Measurements from ENCODE around the gene ATP6AP1.
"Not testable (repeated sequence)": the region's sequence is repeated elsewhere in the genome, so short reads cannot be mapped to it uniquely, and the experiment has no call there.

The ATP6AP1 gene

GRCh38 chrX:154397888-154398667 is 30.4 kb upstream of the ATP6AP1 start, which contains the start of gene RPL10:
TSS of gene RPL10 (plus strand) at chrX:154398377. CDS start at chrX:154398520, 143 bp downstream.
- DNase-seq: peak; percentile 89
- in situ Hi-C loops (cut with HindIII; ENCODE audit: low pct_ligation_motif_present, low pct_unique_long_range_greater_than_20kb, low sequenced_read_pairs): no loop called here

GRCh38 chrX:154398668-154399526 is 29.6 kb upstream of the ATP6AP1 start:
- peak; percentile 63 for DNase-seq
- in situ Hi-C loops (cut with HindIII; ENCODE audit: low pct_ligation_motif_present, low pct_unique_long_range_greater_than_20kb, low sequenced_read_pairs): no loop called here

GRCh38 chrX:154399527-154400368 is 28.7 kb upstream of the ATP6AP1 start:
- in situ Hi-C loops (cut with HindIII; ENCODE audit: low pct_ligation_motif_present, low pct_unique_long_range_greater_than_20kb, low sequenced_read_pairs): no loop called here

GRCh38 chrX:154400369-154400817 is 28.1 kb upstream of the ATP6AP1 start:
- in situ Hi-C loops (cut with HindIII; ENCODE audit: low pct_ligation_motif_present, low pct_unique_long_range_greater_than_20kb, low sequenced_read_pairs); DNase-seq: not testable (repeated sequence)

More at GRCh38 chrX:154399527-154400368, 28.7 kb upstream of the ATP6AP1 start:
- DNase-seq: no peak

- in situ Hi-C loops (cut with HindIII; ENCODE audit: low pct_ligation_motif_present, low pct_unique_long_range_greater_than_20kb, low sequenced_read_pairs): no loop called here
- peak; percentile 26 for DNase-seq
These were observed 27.3 kb upstream of the ATP6AP1 start for GRCh38 chrX:154401045-154401799.

GRCh38 chrX:154401918-154402621 is 26.4 kb upstream of the ATP6AP1 start:
- in situ Hi-C loops (cut with HindIII; ENCODE audit: low pct_ligation_motif_present, low pct_unique_long_range_greater_than_20kb, low sequenced_read_pairs): no loop called here
- no peak for DNase-seq

GRCh38 chrX:154402622-154403127 is 25.8 kb upstream of the ATP6AP1 start:
- in situ Hi-C loops (cut with HindIII; ENCODE audit: low pct_ligation_motif_present, low pct_unique_long_range_greater_than_20kb, low sequenced_read_pairs): no loop called here
- DNase-seq: no peak

GRCh38 chrX:154403192-154403591 is 25.3 kb upstream of the ATP6AP1 start:
- in situ Hi-C loops (cut with HindIII; ENCODE audit: low pct_ligation_motif_present, low pct_unique_long_range_greater_than_20kb, low sequenced_read_pairs): no loop called here
- DNase-seq: no peak

- no peak for DNase-seq
- in situ Hi-C loops (cut with HindIII; ENCODE audit: low pct_ligation_motif_present, low pct_unique_long_range_greater_than_20kb, low sequenced_read_pairs): no loop called here
These were observed 24.6 kb upstream of the ATP6AP1 start for GRCh38 chrX:154403858-154404257.

GRCh38 chrX:154404625-154405192 is 23.8 kb upstream of the ATP6AP1 start:
- no peak for DNase-seq
- in situ Hi-C loops (cut with HindIII; ENCODE audit: low pct_ligation_motif_present, low pct_unique_long_range_greater_than_20kb, low sequenced_read_pairs): no loop called here

GRCh38 chrX:154408659-154409221 is 19.7 kb upstream of the ATP6AP1 start:
- in situ Hi-C loops (cut with HindIII; ENCODE audit: low pct_ligation_motif_present, low pct_unique_long_range_greater_than_20kb, low sequenced_read_pairs): no loop called here
- no peak for DNase-seq

GRCh38 chrX:154409222-154409871 is 19.1 kb upstream of the ATP6AP1 start, which contains the start of gene DNASE1L1:
TSS of gene DNASE1L1 (minus strand) at chrX:154409254. CDS start at chrX:154405568, 3,686 bp downstream.
- in situ Hi-C loops (cut with HindIII; ENCODE audit: low pct_ligation_motif_present, low pct_unique_long_range_greater_than_20kb, low sequenced_read_pairs): no loop called here
- DNase-seq: peak; percentile 83

- in situ Hi-C loops (cut with HindIII; ENCODE audit: low pct_ligation_motif_present, low pct_unique_long_range_greater_than_20kb, low sequenced_read_pairs): no loop called here
These were observed 16.5 kb upstream of the ATP6AP1 start for GRCh38 chrX:154411981-154412340.

GRCh38 chrX:154412468-154412867 is 16.0 kb upstream of the ATP6AP1 start:
- in situ Hi-C loops (cut with HindIII; ENCODE audit: low pct_ligation_motif_present, low pct_unique_long_range_greater_than_20kb, low sequenced_read_pairs): no loop called here
- no peak for DNase-seq

More at GRCh38 chrX:154411981-154412340, 16.5 kb upstream of the ATP6AP1 start:
- peak; percentile 51 for DNase-seq

- DNase-seq: no peak
These were observed 15.3 kb upstream of the ATP6AP1 start for GRCh38 chrX:154413142-154413541.

GRCh38 chrX:154417157-154417556 is 11.3 kb upstream of the ATP6AP1 start:
- in situ Hi-C loops (cut with HindIII; ENCODE audit: low pct_ligation_motif_present, low pct_unique_long_range_greater_than_20kb, low sequenced_read_pairs): no loop called here

More at GRCh38 chrX:154413142-154413541, 15.3 kb upstream of the ATP6AP1 start:
- in situ Hi-C loops (cut with HindIII; ENCODE audit: low pct_ligation_motif_present, low pct_unique_long_range_greater_than_20kb, low sequenced_read_pairs): no loop called here

More at GRCh38 chrX:154417157-154417556, 11.3 kb upstream of the ATP6AP1 start:
- no peak for DNase-seq
